Astrocyte (in vitro differentiated cells and primary cell): ENCODE data around the gene PARVB.

Experiments used
- EZH2 ChIP-seq: IDR thresholded peaks from 2 replicates; pipeline ENCODE4 v1.6.1; 2012; ENCODE audit warnings: mild to moderate bottlenecking, low read length, inconsistent platforms; ENCODE audit not compliant: insufficient read depth
- TF ChIP-seq, protein P1 (sequence below): IDR thresholded peaks from 2 replicates; pipeline ENCODE4 v1.5.1; 2011; ENCODE audit warnings: low read depth, mild to moderate bottlenecking, inconsistent platforms, low read length, moderate library complexity; ENCODE audit not compliant: insufficient read depth

DNA sequence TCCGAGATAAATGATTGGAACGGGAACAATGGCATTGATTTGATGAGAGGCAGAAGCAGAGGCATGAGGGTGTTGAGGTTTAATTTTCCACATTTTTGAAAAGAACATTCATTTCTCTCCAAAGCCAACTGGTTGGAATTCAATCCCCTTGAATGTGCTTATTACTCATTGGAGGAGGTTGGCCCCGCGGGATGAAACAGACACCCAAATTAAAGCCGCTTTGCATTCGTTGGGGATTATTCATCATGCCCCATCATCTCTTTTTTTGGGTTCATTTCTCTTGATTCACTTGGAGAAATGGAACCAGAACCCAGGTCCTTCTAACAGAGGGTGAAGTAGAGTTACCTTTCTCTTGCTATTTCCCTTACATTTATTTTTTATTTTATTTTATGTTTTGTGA, 109.1 kb downstream of the PARVB start:
- no peak for TF ChIP-seq EZH2
- TF ChIP-seq, protein P1, sequence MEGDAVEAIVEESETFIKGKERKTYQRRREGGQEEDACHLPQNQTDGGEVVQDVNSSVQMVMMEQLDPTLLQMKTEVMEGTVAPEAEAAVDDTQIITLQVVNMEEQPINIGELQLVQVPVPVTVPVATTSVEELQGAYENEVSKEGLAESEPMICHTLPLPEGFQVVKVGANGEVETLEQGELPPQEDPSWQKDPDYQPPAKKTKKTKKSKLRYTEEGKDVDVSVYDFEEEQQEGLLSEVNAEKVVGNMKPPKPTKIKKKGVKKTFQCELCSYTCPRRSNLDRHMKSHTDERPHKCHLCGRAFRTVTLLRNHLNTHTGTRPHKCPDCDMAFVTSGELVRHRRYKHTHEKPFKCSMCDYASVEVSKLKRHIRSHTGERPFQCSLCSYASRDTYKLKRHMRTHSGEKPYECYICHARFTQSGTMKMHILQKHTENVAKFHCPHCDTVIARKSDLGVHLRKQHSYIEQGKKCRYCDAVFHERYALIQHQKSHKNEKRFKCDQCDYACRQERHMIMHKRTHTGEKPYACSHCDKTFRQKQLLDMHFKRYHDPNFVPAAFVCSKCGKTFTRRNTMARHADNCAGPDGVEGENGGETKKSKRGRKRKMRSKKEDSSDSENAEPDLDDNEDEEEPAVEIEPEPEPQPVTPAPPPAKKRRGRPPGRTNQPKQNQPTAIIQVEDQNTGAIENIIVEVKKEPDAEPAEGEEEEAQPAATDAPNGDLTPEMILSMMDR, result no peak
